Measurements from ENCODE around the gene MYL4. TPM values are rescaled to one million over a fixed set of nuclear protein-coding genes. Genes with fewer than 3 reads are reported as not detected.
"Not testable (repeated sequence)": the region's sequence is repeated elsewhere in the genome, so short reads cannot be mapped to it uniquely, and the experiment has no call there.

MYL4 gene
- total and polyA plus RNA-seq, 4 donors: 0.96 to 3.0 (median 2.1) TPM; not detected in 1

- DNase-seq; H3K27me3 ChIP-seq (ENCODE audit: control insufficient read depth in 1 of 2, insufficient read depth in 2 of 2, low read length in 1 of 2); intact Hi-C loops (cut with DNase I); H3K4me1 ChIP-seq (ENCODE audit: control insufficient read depth in 1 of 2, insufficient read depth in 2 of 2, low read length in 2 of 2); H3K27ac ChIP-seq (ENCODE audit: low read depth in 1 of 2, low read length in 2 of 2); H3K4me3 ChIP-seq (ENCODE audit: low read length in 2 of 2); H3K36me3 ChIP-seq (ENCODE audit: control insufficient read depth in 1 of 2, insufficient read depth in 2 of 2, low read length in 1 of 2); ATAC-seq (ENCODE audit: low FRiP score); H3K9me3 ChIP-seq (ENCODE audit: control insufficient read depth, low read length): not testable (repeated sequence)
- 96% methylated on average over 8 of the region's 8 CpGs for WGBS, 2 donors
Observed at GRCh38 chr17:47174823-47175222, 34.3 kb upstream of the MYL4 start.

DNA sequence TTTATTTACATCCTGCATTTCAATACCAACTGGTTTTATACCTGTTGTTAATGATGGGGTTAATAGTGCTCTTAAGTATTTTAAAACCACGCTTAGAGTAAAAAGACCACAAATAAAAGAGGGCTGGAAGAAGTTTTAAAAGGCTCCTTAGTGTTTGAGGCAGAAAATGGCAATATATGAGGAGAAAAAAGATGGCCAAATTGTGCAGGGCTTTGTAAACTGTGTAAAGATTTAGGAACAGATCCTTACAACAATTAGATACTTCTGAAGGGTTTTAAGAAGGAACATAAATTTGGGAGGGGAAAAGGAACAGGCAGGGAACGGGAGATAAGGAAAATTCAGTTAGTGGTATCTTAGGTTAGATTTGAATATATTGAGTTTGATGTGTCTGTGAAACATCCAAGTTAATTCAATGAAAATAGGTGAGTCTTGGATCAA, 32.7 kb upstream of the MYL4 start:
- peaks cover 0 to 3% of the 10 kb centered on the region in 2 donors for H3K4me1 ChIP-seq (ENCODE audit: control insufficient read depth in 1 of 2, insufficient read depth in 2 of 2, low read length in 2 of 2)
- intact Hi-C loops (cut with DNase I): no loop called here
- H3K4me3 ChIP-seq (ENCODE audit: low read length in 2 of 2): no peak overlapping the region
- no peak overlapping the region for H3K27ac ChIP-seq (ENCODE audit: low read depth in 1 of 2, low read length in 2 of 2)
- no peak for ATAC-seq (ENCODE audit: low FRiP score)
- peaks cover 2 to 3% of the 10 kb centered on the region in 2 donors for H3K36me3 ChIP-seq (ENCODE audit: control insufficient read depth in 1 of 2, insufficient read depth in 2 of 2, low read length in 1 of 2)
- WGBS, 2 donors: 61 to 70% methylated on average over 2 of the region's 2 CpGs
- no peaks in the 10 kb centered on the region for H3K27me3 ChIP-seq (ENCODE audit: control insufficient read depth in 1 of 2, insufficient read depth in 2 of 2, low read length in 1 of 2)
- no peaks in the 10 kb centered on the region for H3K9me3 ChIP-seq (ENCODE audit: control insufficient read depth, low read length)
- DNase-seq: no peak

- Histone ChIP-seq H3K4me3 (ENCODE audit: low read length in 2 of 2) (no peak overlapping the region), H3K27ac (ENCODE audit: low read depth in 1 of 2, low read length in 2 of 2) (no peak overlapping the region), H3K9me3 (ENCODE audit: control insufficient read depth, low read length) (no peaks in the 10 kb centered on the region), H3K27me3 (ENCODE audit: control insufficient read depth in 1 of 2, insufficient read depth in 2 of 2, low read length in 1 of 2) (no peaks in the 10 kb centered on the region), H3K4me1 (ENCODE audit: control insufficient read depth in 1 of 2, insufficient read depth in 2 of 2, low read length in 2 of 2) (peaks cover 0 to 3% of the 10 kb centered on the region in 2 donors), H3K36me3 (ENCODE audit: control insufficient read depth in 1 of 2, insufficient read depth in 2 of 2, low read length in 1 of 2) (peaks cover 2 to 3% of the 10 kb centered on the region in 2 donors)
- no peak for DNase-seq
- intact Hi-C loops (cut with DNase I): no loop called here
- no peak for ATAC-seq (ENCODE audit: low FRiP score)
- 85 to 92% methylated on average over 7 of the region's 7 CpGs for WGBS, 2 donors
Observed at GRCh38 chr17:47177261-47177660, 31.9 kb upstream of the MYL4 start.

GRCh38 chr17:47179141-47179540, 30.0 kb upstream of the MYL4 start:
- H3K4me1 ChIP-seq (ENCODE audit: control insufficient read depth in 1 of 2, insufficient read depth in 2 of 2, low read length in 2 of 2): peaks cover 0 to 4% of the 10 kb centered on the region in 2 donors

GRCh38 chr17:47180337-47180736, 28.8 kb upstream of the MYL4 start:
- DNase-seq (no peak), ATAC-seq (ENCODE audit: low FRiP score) (no peak)
- intact Hi-C loops (cut with DNase I): no loop called here
- no peaks in the 10 kb centered on the region for H3K9me3 ChIP-seq (ENCODE audit: control insufficient read depth, low read length)
- 86 to 87% methylated on average over 1 of the region's 1 CpG for WGBS, 2 donors
- H3K27me3 ChIP-seq (ENCODE audit: control insufficient read depth in 1 of 2, insufficient read depth in 2 of 2, low read length in 1 of 2): no peaks in the 10 kb centered on the region
- H3K4me3 ChIP-seq (ENCODE audit: low read length in 2 of 2): no peak overlapping the region
- peaks cover 4% of the 10 kb centered on the region in 2 donors for H3K4me1 ChIP-seq (ENCODE audit: control insufficient read depth in 1 of 2, insufficient read depth in 2 of 2, low read length in 2 of 2)
- no peak overlapping the region for H3K27ac ChIP-seq (ENCODE audit: low read depth in 1 of 2, low read length in 2 of 2)
- peaks cover 0 to 2% of the 10 kb centered on the region in 2 donors for H3K36me3 ChIP-seq (ENCODE audit: control insufficient read depth in 1 of 2, insufficient read depth in 2 of 2, low read length in 1 of 2)

More at GRCh38 chr17:47179141-47179540, 30.0 kb upstream of the MYL4 start:
- WGBS, 2 donors: 81 to 99% methylated on average over 3 of the region's 3 CpGs
- intact Hi-C loops (cut with DNase I): no loop called here
- Histone ChIP-seq H3K27ac (ENCODE audit: low read depth in 1 of 2, low read length in 2 of 2) (no peak overlapping the region), H3K27me3 (ENCODE audit: control insufficient read depth in 1 of 2, insufficient read depth in 2 of 2, low read length in 1 of 2) (no peaks in the 10 kb centered on the region), H3K9me3 (ENCODE audit: control insufficient read depth, low read length) (no peaks in the 10 kb centered on the region), H3K4me3 (ENCODE audit: low read length in 2 of 2) (no peak overlapping the region), H3K36me3 (ENCODE audit: control insufficient read depth in 1 of 2, insufficient read depth in 2 of 2, low read length in 1 of 2) (peaks cover 0 to 2% of the 10 kb centered on the region in 2 donors)
- no peak for ATAC-seq (ENCODE audit: low FRiP score)
- DNase-seq: no peak

GRCh38 chr17:47180988-47181387, 28.2 kb upstream of the MYL4 start:
- H3K4me1 ChIP-seq (ENCODE audit: control insufficient read depth in 1 of 2, insufficient read depth in 2 of 2, low read length in 2 of 2): not testable (repeated sequence)

GRCh38 chr17:47184681-47185080, 24.5 kb upstream of the MYL4 start:
- peaks cover 2 to 4% of the 10 kb centered on the region in 2 donors for H3K4me1 ChIP-seq (ENCODE audit: control insufficient read depth in 1 of 2, insufficient read depth in 2 of 2, low read length in 2 of 2)
- no peak for DNase-seq
- intact Hi-C loops (cut with DNase I): no loop called here
- H3K27me3 ChIP-seq (ENCODE audit: control insufficient read depth in 1 of 2, insufficient read depth in 2 of 2, low read length in 1 of 2): no peaks in the 10 kb centered on the region
- no peak overlapping the region for H3K27ac ChIP-seq (ENCODE audit: low read depth in 1 of 2, low read length in 2 of 2)
- no peak overlapping the region for H3K4me3 ChIP-seq (ENCODE audit: low read length in 2 of 2)
- peaks cover 0 to 2% of the 10 kb centered on the region in 2 donors for H3K36me3 ChIP-seq (ENCODE audit: control insufficient read depth in 1 of 2, insufficient read depth in 2 of 2, low read length in 1 of 2)
- no peaks in the 10 kb centered on the region for H3K9me3 ChIP-seq (ENCODE audit: control insufficient read depth, low read length)
- no peak for ATAC-seq (ENCODE audit: low FRiP score)
- 29 to 31% methylated on average over 6 of the region's 6 CpGs for WGBS, 2 donors

More at GRCh38 chr17:47180988-47181387, 28.2 kb upstream of the MYL4 start:
- 96 to 100% methylated on average over 4 of the region's 4 CpGs for WGBS, 2 donors
- H3K27ac ChIP-seq (ENCODE audit: low read depth in 1 of 2, low read length in 2 of 2); H3K4me3 ChIP-seq (ENCODE audit: low read length in 2 of 2); ATAC-seq (ENCODE audit: low FRiP score); intact Hi-C loops (cut with DNase I); DNase-seq; H3K27me3 ChIP-seq (ENCODE audit: control insufficient read depth in 1 of 2, insufficient read depth in 2 of 2, low read length in 1 of 2); H3K9me3 ChIP-seq (ENCODE audit: control insufficient read depth, low read length); H3K36me3 ChIP-seq (ENCODE audit: control insufficient read depth in 1 of 2, insufficient read depth in 2 of 2, low read length in 1 of 2): not testable (repeated sequence)

DNA sequence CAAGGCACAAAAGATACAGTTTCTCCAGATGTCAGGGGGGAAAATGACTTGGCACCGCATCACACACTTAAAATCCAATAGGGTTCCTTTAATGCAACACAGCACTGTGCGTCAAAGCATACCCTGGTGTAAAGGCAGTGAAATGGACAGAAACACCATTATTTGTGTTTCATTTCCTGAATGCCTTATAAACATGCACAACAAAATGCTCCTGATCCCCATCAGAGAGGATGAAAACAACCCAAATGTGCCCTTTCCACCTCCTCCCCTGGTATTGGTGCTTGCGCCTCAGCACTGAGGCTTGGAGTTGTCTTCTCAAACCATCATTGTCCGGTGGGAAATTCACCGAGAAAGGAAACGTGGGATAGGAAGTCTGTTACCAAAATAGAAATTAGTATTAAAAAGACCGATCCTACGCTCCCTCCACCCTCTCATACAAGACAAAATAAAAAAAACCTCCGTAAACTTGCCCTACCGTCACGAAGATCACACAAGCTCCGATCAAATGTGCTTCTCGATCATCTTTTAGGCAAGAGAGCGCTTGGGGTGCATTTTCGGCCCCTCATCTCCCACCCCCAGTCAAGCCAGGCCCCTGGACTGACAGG, 20.8 kb upstream of the MYL4 start:
- H3K36me3 ChIP-seq (ENCODE audit: control insufficient read depth in 1 of 2, insufficient read depth in 2 of 2, low read length in 1 of 2): no peaks in the 10 kb centered on the region
- WGBS, 2 donors: 0 to 1% methylated on average over 15 of the region's 15 CpGs
- no peaks in the 10 kb centered on the region for H3K9me3 ChIP-seq (ENCODE audit: control insufficient read depth, low read length)
- peak overlapping the region; percentile 0 to 72 for H3K27ac ChIP-seq (ENCODE audit: low read depth in 1 of 2, low read length in 2 of 2)
- DNase-seq (no peak), ATAC-seq (ENCODE audit: low FRiP score) (peak; percentile 1)
- H3K4me3 ChIP-seq (ENCODE audit: low read length in 2 of 2): peak overlapping the region; percentile 1 to 56
- peaks cover 0 to 4% of the 10 kb centered on the region in 2 donors for H3K4me1 ChIP-seq (ENCODE audit: control insufficient read depth in 1 of 2, insufficient read depth in 2 of 2, low read length in 2 of 2)
- no peaks in the 10 kb centered on the region for H3K27me3 ChIP-seq (ENCODE audit: control insufficient read depth in 1 of 2, insufficient read depth in 2 of 2, low read length in 1 of 2)
- intact Hi-C loops (cut with DNase I): no loop called here
